GM12875 (cell line): Measurements from ENCODE around the gene SEMA6C.
"Not testable (repeated sequence)": the region's sequence is repeated elsewhere in the genome, so short reads cannot be mapped to it uniquely, and the experiment has no call there.

ENCODE experiments used
- H3K4me3 ChIP-seq: one replicate; pipeline ENCODE4 v1.5.1; 2011; ENCODE audit warnings: low read depth, low read length, control low read depth
- CTCF ChIP-seq: IDR thresholded peaks from 2 replicates; pipeline ENCODE4 v1.5.1; 2011; ENCODE audit warnings: low read depth, mild to moderate bottlenecking, control low read depth, inconsistent platforms, low read length, moderate library complexity, borderline replicate concordance; ENCODE audit not compliant: insufficient read depth

SEMA6C gene

GRCh38 chr1:151128800-151129199 is 17.6 kb downstream of the SEMA6C start:
- no peak overlapping the region for H3K4me3 ChIP-seq
- no peak for TF ChIP-seq CTCF

- H3K4me3 ChIP-seq = no peak overlapping the region
- TF ChIP-seq CTCF = no peak
Observed at GRCh38 chr1:151124763-151125403, 21.5 kb downstream of the SEMA6C start.

- no peak for TF ChIP-seq CTCF
- no peak overlapping the region for H3K4me3 ChIP-seq
Observed at GRCh38 chr1:151113877-151114276, 32.6 kb downstream of the SEMA6C start.

- no peak for TF ChIP-seq CTCF
- no peak overlapping the region for H3K4me3 ChIP-seq
Observed at GRCh38 chr1:151108331-151108730, 38.1 kb downstream of the SEMA6C start.

GRCh38 chr1:151106894-151107293 is 39.5 kb downstream of the SEMA6C start:
- H3K4me3 ChIP-seq = no peak overlapping the region
- TF ChIP-seq CTCF = no peak

- TF ChIP-seq CTCF = no peak
- no peak overlapping the region for H3K4me3 ChIP-seq
Observed at GRCh38 chr1:151104630-151105029, 41.8 kb downstream of the SEMA6C start.

- TF ChIP-seq CTCF = no peak
- H3K4me3 ChIP-seq = no peak overlapping the region
Observed at GRCh38 chr1:151098126-151098525, 48.3 kb downstream of the SEMA6C start.

- H3K4me3 ChIP-seq = not testable (repeated sequence)
Observed at GRCh38 chr1:151097426-151097825, 49.0 kb downstream of the SEMA6C start.
